ENCODE measurements around the gene AUTS2. TPM values are rescaled to one million over a fixed set of nuclear protein-coding genes. Genes with fewer than 3 reads are reported as not detected.

The AUTS2 gene
- total RNA-seq, 1 experiment from 2014 or later: 256 TPM

- Mint-ChIP-seq H3K4me3 (no peak overlapping the region), H3K36me3 (ENCODE audit: insufficient read depth in 1 of 3, low read depth in 3 of 3) (no peaks in the 10 kb centered on the region), H3K27ac (no peak overlapping the region), H3K9me3 (no peaks in the 10 kb centered on the region), H3K27me3 (ENCODE audit: low read depth) (no peaks in the 10 kb centered on the region), H3K4me1 (peaks cover 4 to 5% of the 10 kb centered on the region in 2 experiments; a peak in 3 of 4 replicates)
- no peak overlapping the region for H2AK5ac ChIP-seq (ENCODE audit: insufficient read length, low read length)
- no peak overlapping the region for H3T11ph ChIP-seq (ENCODE audit: low read length)
- no peak overlapping the region for H3K18ac ChIP-seq (ENCODE audit: insufficient read length, low read depth, low read length)
- no peak overlapping the region for H3K9ac ChIP-seq (ENCODE audit: extremely low read depth, insufficient read length, low read length)
- H2AFZ ChIP-seq (ENCODE audit: low read length): no peak overlapping the region
- H3K9me3 ChIP-seq (ENCODE audit: control insufficient read depth, low read depth, low read length): no peaks in the 10 kb centered on the region
- no peaks in the 10 kb centered on the region; the same call in 1 of the 2 replicates for H3K27me3 ChIP-seq (ENCODE audit: insufficient read depth, low read length)
- H2BK5ac ChIP-seq (ENCODE audit: insufficient read length, low read length): no peak overlapping the region
- H3K27ac ChIP-seq (ENCODE audit: insufficient read length, low read depth, low read length): no peak overlapping the region
- H3K23me2 ChIP-seq (ENCODE audit: insufficient read length, low read depth, low read length, poor library complexity, severe bottlenecking): no peaks in the 10 kb centered on the region
- no peak for DNase-seq
- WGBS (ENCODE audit: extremely low coverage, insufficient read length, low lambda C conversion rate): no CpG with 5 or more reads among the region's 5 CpGs
- H2BK12ac ChIP-seq (ENCODE audit: insufficient read length, low read depth, low read length): no peak overlapping the region
- H4K5ac ChIP-seq (ENCODE audit: insufficient read length, low read depth, low read length): no peak overlapping the region
- H3K4ac ChIP-seq (ENCODE audit: low read depth, low read length): no peak overlapping the region
- H3K79me2 ChIP-seq (ENCODE audit: insufficient read depth, low read length): no peaks in the 10 kb centered on the region
- H3K79me1 ChIP-seq (ENCODE audit: insufficient read depth, low read depth, low read length, poor library complexity, severe bottlenecking): no peaks in the 10 kb centered on the region
- no peak overlapping the region for H2BK120ac ChIP-seq (ENCODE audit: low read depth, low read length, poor library complexity, severe bottlenecking)
- no peaks in the 10 kb centered on the region for H4K20me1 ChIP-seq (ENCODE audit: control insufficient read depth, insufficient read depth, insufficient read length)
- TF ChIP-seq, protein P1, sequence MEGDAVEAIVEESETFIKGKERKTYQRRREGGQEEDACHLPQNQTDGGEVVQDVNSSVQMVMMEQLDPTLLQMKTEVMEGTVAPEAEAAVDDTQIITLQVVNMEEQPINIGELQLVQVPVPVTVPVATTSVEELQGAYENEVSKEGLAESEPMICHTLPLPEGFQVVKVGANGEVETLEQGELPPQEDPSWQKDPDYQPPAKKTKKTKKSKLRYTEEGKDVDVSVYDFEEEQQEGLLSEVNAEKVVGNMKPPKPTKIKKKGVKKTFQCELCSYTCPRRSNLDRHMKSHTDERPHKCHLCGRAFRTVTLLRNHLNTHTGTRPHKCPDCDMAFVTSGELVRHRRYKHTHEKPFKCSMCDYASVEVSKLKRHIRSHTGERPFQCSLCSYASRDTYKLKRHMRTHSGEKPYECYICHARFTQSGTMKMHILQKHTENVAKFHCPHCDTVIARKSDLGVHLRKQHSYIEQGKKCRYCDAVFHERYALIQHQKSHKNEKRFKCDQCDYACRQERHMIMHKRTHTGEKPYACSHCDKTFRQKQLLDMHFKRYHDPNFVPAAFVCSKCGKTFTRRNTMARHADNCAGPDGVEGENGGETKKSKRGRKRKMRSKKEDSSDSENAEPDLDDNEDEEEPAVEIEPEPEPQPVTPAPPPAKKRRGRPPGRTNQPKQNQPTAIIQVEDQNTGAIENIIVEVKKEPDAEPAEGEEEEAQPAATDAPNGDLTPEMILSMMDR (conservative IDR thresholded peaks at IDR 0.05): no peak
- peaks cover 4% of the 10 kb centered on the region; the same call in 1 of the 2 replicates for H3K4me1 ChIP-seq (ENCODE audit: insufficient read depth, low read length)
- H3K14ac ChIP-seq (ENCODE audit: insufficient read depth, low read length): no peak overlapping the region
- H3K4me2 ChIP-seq (ENCODE audit: insufficient read depth, insufficient read length, low read length): no peak overlapping the region
- H3K56ac ChIP-seq (ENCODE audit: insufficient read length, low read depth, low read length): no peak overlapping the region
- H4K91ac ChIP-seq (ENCODE audit: insufficient read length, low read depth, low read length): no peak overlapping the region
- no peak overlapping the region for H2BK20ac ChIP-seq (ENCODE audit: low read depth, low read length, poor library complexity, severe bottlenecking)
- no peak overlapping the region for H4K8ac ChIP-seq (replicated peaks; ENCODE audit: insufficient read length, low read depth, low read length)
- H2BK15ac ChIP-seq (ENCODE audit: low read depth, low read length): no peak overlapping the region
- no peak overlapping the region for H3K23ac ChIP-seq (ENCODE audit: insufficient read length, low read depth, low read length)
Observed at GRCh38 chr7:70405241-70405640, 807.0 kb downstream of the AUTS2 start.

Data from H9 (cell line).